Fibroblast of mammary gland (primary cell): ENCODE data around the gene MPDU1.

Experiments used
- DNase-seq: peaks from one replicate; pipeline ENCODE4 v3.0.0-alpha.2; 2010; ENCODE audit warnings: low read depth
- H3K4me3 ChIP-seq: 2 replicates; pipeline ENCODE4 v1.5.1; 2011; ENCODE audit warnings: low read depth, mild to moderate bottlenecking, low read length, moderate library complexity; ENCODE audit not compliant: control insufficient read depth
- CTCF ChIP-seq: conservative IDR thresholded peaks from 2 replicates; pipeline ENCODE4 v1.5.1; 2011; ENCODE audit warnings: low read depth, low read length, inconsistent platforms; ENCODE audit not compliant: control insufficient read depth, insufficient read depth

MPDU1 gene

GRCh38 chr17:7583253-7584109, at the start of gene MPDU1:
Gene MPDU1, plus strand, starts transcription at chr17:7583852. Its CDS starts 11 bp downstream, at chr17:7583863.
- H3K4me3 ChIP-seq, result peak within 1 kb of the TSS; percentile 94

GRCh38 chr17:7538050-7538449, 45.6 kb upstream of the MPDU1 start:
- DNase-seq, result no peak

More at GRCh38 chr17:7583253-7584109, at the start of gene MPDU1:
- TF ChIP-seq CTCF, result no peak
- peak; percentile 99 for DNase-seq

GRCh38 chr17:7538891-7539545, 44.6 kb upstream of the MPDU1 start:
- H3K4me3 ChIP-seq, result no peak overlapping the region
- DNase-seq, result peak; percentile 28
- no peak for TF ChIP-seq CTCF

More at GRCh38 chr17:7538050-7538449, 45.6 kb upstream of the MPDU1 start:
- H3K4me3 ChIP-seq, result no peak overlapping the region
- no peak for TF ChIP-seq CTCF

GRCh38 chr17:7541074-7541621, 42.5 kb upstream of the MPDU1 start:
- no peak for DNase-seq
- H3K4me3 ChIP-seq, result no peak overlapping the region
- TF ChIP-seq CTCF, result no peak

GRCh38 chr17:7544911-7545310, 38.7 kb upstream of the MPDU1 start:
- H3K4me3 ChIP-seq, result no peak overlapping the region
- DNase-seq, result no peak
- TF ChIP-seq CTCF, result no peak

GRCh38 chr17:7548585-7549400, 34.9 kb upstream of the MPDU1 start, which contains the start of gene TNFSF12:
Gene TNFSF12, plus strand, starts transcription at chr17:7549058. Its CDS starts 96 bp downstream, at chr17:7549154.
- TF ChIP-seq CTCF, result no peak
- no peak for DNase-seq
- peak within 1 kb of the TSS; percentile 59 for H3K4me3 ChIP-seq
